ENCODE results near the gene ATG5. TPM values are rescaled to one million over a fixed set of nuclear protein-coding genes. Genes with fewer than 3 reads are reported as not detected.
A peak's percentile ranks its signal among the peaks of the same experiment; 100 is the strongest.

ATG5 gene
- polyA plus RNA-seq (2012; rRNA removed), result 15.5 and 16.7 TPM in 2 replicates
- polyA plus RNA-seq (2012; cell fraction: cytosol; rRNA removed), result 22.0 and 27.8 TPM in 2 replicates
- polyA plus RNA-seq (2012; cell fraction: nucleus; rRNA removed), result 8.9 and 15.9 TPM in 2 replicates

DNA sequence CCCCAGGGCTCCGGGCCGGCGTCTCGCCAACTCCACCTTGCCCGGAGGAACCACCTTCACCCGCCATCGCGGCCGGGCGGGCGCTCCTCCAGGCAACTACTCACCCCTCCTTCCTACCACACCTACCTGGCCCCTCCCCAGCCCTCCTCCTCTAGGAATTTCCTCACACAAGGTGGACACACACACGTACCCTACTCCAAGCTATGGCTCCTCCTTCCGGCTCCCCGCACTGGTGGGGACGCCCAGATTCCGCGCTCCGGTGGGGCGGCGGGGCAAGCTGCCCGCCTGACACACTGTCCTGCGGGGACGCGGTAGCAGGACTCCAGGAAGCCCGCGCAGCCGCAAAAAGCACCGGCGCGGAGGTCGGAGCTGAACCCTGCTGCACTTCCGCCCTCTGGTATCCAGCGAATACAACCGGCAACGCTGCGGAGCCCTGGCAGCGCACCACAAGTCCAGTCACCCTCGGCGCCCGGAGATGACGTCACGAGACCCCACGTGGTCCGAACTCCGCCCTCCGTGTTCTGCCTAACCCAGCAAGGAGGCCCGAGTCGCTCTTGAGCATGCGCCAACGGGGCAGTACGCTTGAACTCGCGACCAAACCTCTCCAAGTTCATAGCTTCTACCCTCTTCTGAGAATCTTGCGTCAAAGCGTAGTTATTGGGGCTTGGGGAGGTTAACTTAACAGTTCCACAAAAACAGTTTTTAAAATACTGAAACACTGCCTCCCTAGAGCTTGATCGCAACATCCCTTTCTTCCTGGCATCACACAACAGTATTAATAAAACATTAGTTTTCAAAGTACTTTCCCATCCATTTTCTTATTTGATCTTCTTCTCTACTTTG lies at the start of gene ATG5:
Gene ATG5 (minus strand): TSS at position 425 of the 843 bp plus-strand sequence. CDS start 9,552 bp downstream, outside the sequence.
- DNase-seq, result peak; percentile 98
- peaks cover 48% of the 10 kb centered on the region for H3K79me2 ChIP-seq (ENCODE audit: insufficient read depth)
- peak within 1 kb of the TSS; percentile 96 for H2AFZ ChIP-seq (ENCODE audit: low read depth)
- peak within 1 kb of the TSS; percentile 92 to 94 for H3K27ac ChIP-seq (ENCODE audit: low read depth in 2 of 2, low read length in 1 of 2)
- ChIA-PET CTCF (interaction anchor here (0.6 to 1.2 kb wide), 4 partner anchors 16 to 1186 kb away, joined by 3 to 5 read pairs (median 4); partner anchors contain the start of gene CRYBG1), POLR2A (interaction anchor here (1.2 kb wide), 2 partner anchors 14 to 21 kb away, joined by 3 to 5 read pairs; no protein-coding TSS in a partner anchor)
- H4K20me1 ChIP-seq (ENCODE audit: insufficient read depth), result 0 out of 2 replicates have a peak, but pooled peaks cover 11% of the 10 kb centered on the region
- peak within 1 kb of the TSS; percentile 86 for H3K4me2 ChIP-seq
- H3K9ac ChIP-seq, result peak within 1 kb of the TSS; percentile 88
- peak within 1 kb of the TSS; percentile 93 to 94 for H3K4me3 ChIP-seq (ENCODE audit: low read depth in 2 of 2, low read length in 1 of 2)
- WGBS (ENCODE audit: low lambda C conversion rate), result 3% methylated on average over 40 of the region's 56 CpGs
- H3K36me3 ChIP-seq (replicated peaks in 1 of 2; ENCODE audit: control insufficient read depth in 1 of 2, insufficient read depth in 2 of 2, low read length in 1 of 2), result no peaks in the 10 kb centered on the region
- H3K9me2 ChIP-seq, result no peaks in the 10 kb centered on the region
- no peaks in the 10 kb centered on the region for H3K9me3 ChIP-seq
- H3K4me1 ChIP-seq (ENCODE audit: control insufficient read depth in 1 of 2, insufficient read depth in 2 of 2, low read depth in 1 of 2, low read length in 1 of 2), result peaks cover 0 to 9% of the 10 kb centered on the region in 2 experiments; a peak in 2 of 4 replicates
- H3F3A ChIP-seq (replicated peaks; ENCODE audit: insufficient read depth), result peaks cover 9% of the 10 kb centered on the region
- no peaks in the 10 kb centered on the region for H3K27me3 ChIP-seq (ENCODE audit: insufficient read depth)
- TF ChIP-seq, protein P1, sequence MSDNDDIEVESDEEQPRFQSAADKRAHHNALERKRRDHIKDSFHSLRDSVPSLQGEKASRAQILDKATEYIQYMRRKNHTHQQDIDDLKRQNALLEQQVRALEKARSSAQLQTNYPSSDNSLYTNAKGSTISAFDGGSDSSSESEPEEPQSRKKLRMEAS (IDR thresholded peaks at IDR 0.05; ENCODE audit: low read depth), result peak; percentile 89
- TF ChIP-seq EP300 (IDR thresholded peaks at IDR 0.05; ENCODE audit: borderline replicate concordance in 1 of 2, low read depth in 1 of 2, low read length in 1 of 2) (peak in 1 of 2 experiments; percentile 9; a peak in 1 of 4 replicates), RAD21 (IDR thresholded peaks at IDR 0.05; ENCODE audit: low read length) (no peak), MEF2A (IDR thresholded peaks at IDR 0.05; ENCODE audit: borderline replicate concordance, low read depth) (no peak), NFIC (IDR thresholded peaks at IDR 0.05; ENCODE audit: borderline replicate concordance) (peak; percentile 77), TAF1 (IDR thresholded peaks at IDR 0.05; ENCODE audit: borderline replicate concordance, low read depth, low read length) (peak; percentile 69), TCF12 (IDR thresholded peaks at IDR 0.05) (no peak; the same call in 1 of the 2 replicates), CHD2 (IDR thresholded peaks at IDR 0.05; ENCODE audit: low read length, partially characterized antibody) (peak; percentile 74), ELF1 (IDR thresholded peaks at IDR 0.05) (peak; percentile 93), GATA2 (CRISPR knock-in tag; IDR thresholded peaks at IDR 0.05) (no peak), GABPA (IDR thresholded peaks at IDR 0.05; ENCODE audit: low read depth) (peak; percentile 84), RCOR1 (IDR thresholded peaks at IDR 0.05; ENCODE audit: low read length) (peak; percentile 69; the same call in 1 of the 2 replicates), FOSL2 (IDR thresholded peaks at IDR 0.05; ENCODE audit: borderline replicate concordance, low read depth) (peak; percentile 38; the same call in 1 of the 2 replicates), FOXM1 (IDR thresholded peaks at IDR 0.05; ENCODE audit: low read depth) (0 out of 2 replicates have a peak, but pooled peaks have one; percentile 6), EZH2phosphoT487 (IDR thresholded peaks at IDR 0.05; ENCODE audit: borderline replicate concordance, low read depth) (no peak), POLR2AphosphoS5 (IDR thresholded peaks at IDR 0.05; ENCODE audit: low read depth, low read length) (peak; percentile 88; the same call in 1 of the 2 replicates), JUND (IDR thresholded peaks at IDR 0.05) (peak; percentile 31; the same call in 1 of the 2 replicates), RFX5 (IDR thresholded peaks at IDR 0.05; ENCODE audit: low read length) (peak; percentile 17; the same call in 1 of the 2 replicates)
- TF ChIP-seq, protein P2, sequence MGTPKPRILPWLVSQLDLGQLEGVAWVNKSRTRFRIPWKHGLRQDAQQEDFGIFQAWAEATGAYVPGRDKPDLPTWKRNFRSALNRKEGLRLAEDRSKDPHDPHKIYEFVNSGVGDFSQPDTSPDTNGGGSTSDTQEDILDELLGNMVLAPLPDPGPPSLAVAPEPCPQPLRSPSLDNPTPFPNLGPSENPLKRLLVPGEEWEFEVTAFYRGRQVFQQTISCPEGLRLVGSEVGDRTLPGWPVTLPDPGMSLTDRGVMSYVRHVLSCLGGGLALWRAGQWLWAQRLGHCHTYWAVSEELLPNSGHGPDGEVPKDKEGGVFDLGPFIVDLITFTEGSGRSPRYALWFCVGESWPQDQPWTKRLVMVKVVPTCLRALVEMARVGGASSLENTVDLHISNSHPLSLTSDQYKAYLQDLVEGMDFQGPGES (IDR thresholded peaks at IDR 0.05; ENCODE audit: low read depth, low read length), result no peak
- TF ChIP-seq, protein P3, sequence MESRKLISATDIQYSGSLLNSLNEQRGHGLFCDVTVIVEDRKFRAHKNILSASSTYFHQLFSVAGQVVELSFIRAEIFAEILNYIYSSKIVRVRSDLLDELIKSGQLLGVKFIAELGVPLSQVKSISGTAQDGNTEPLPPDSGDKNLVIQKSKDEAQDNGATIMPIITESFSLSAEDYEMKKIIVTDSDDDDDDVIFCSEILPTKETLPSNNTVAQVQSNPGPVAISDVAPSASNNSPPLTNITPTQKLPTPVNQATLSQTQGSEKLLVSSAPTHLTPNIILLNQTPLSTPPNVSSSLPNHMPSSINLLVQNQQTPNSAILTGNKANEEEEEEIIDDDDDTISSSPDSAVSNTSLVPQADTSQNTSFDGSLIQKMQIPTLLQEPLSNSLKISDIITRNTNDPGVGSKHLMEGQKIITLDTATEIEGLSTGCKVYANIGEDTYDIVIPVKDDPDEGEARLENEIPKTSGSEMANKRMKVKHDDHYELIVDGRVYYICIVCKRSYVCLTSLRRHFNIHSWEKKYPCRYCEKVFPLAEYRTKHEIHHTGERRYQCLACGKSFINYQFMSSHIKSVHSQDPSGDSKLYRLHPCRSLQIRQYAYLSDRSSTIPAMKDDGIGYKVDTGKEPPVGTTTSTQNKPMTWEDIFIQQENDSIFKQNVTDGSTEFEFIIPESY (IDR thresholded peaks at IDR 0.05; ENCODE audit: borderline replicate concordance, low read depth), result no peak
- TF ChIP-seq, protein P4, sequence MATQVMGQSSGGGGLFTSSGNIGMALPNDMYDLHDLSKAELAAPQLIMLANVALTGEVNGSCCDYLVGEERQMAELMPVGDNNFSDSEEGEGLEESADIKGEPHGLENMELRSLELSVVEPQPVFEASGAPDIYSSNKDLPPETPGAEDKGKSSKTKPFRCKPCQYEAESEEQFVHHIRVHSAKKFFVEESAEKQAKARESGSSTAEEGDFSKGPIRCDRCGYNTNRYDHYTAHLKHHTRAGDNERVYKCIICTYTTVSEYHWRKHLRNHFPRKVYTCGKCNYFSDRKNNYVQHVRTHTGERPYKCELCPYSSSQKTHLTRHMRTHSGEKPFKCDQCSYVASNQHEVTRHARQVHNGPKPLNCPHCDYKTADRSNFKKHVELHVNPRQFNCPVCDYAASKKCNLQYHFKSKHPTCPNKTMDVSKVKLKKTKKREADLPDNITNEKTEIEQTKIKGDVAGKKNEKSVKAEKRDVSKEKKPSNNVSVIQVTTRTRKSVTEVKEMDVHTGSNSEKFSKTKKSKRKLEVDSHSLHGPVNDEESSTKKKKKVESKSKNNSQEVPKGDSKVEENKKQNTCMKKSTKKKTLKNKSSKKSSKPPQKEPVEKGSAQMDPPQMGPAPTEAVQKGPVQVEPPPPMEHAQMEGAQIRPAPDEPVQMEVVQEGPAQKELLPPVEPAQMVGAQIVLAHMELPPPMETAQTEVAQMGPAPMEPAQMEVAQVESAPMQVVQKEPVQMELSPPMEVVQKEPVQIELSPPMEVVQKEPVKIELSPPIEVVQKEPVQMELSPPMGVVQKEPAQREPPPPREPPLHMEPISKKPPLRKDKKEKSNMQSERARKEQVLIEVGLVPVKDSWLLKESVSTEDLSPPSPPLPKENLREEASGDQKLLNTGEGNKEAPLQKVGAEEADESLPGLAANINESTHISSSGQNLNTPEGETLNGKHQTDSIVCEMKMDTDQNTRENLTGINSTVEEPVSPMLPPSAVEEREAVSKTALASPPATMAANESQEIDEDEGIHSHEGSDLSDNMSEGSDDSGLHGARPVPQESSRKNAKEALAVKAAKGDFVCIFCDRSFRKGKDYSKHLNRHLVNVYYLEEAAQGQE (IDR thresholded peaks at IDR 0.05; ENCODE audit: low read depth, low read length), result no peak
- TF ChIP-seq, protein P5, sequence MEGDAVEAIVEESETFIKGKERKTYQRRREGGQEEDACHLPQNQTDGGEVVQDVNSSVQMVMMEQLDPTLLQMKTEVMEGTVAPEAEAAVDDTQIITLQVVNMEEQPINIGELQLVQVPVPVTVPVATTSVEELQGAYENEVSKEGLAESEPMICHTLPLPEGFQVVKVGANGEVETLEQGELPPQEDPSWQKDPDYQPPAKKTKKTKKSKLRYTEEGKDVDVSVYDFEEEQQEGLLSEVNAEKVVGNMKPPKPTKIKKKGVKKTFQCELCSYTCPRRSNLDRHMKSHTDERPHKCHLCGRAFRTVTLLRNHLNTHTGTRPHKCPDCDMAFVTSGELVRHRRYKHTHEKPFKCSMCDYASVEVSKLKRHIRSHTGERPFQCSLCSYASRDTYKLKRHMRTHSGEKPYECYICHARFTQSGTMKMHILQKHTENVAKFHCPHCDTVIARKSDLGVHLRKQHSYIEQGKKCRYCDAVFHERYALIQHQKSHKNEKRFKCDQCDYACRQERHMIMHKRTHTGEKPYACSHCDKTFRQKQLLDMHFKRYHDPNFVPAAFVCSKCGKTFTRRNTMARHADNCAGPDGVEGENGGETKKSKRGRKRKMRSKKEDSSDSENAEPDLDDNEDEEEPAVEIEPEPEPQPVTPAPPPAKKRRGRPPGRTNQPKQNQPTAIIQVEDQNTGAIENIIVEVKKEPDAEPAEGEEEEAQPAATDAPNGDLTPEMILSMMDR (IDR thresholded peaks at IDR 0.05), result no peak

All from SK-N-SH (cell line).